Measurements from ENCODE around the gene FYN. TPM values are rescaled to one million over a fixed set of nuclear protein-coding genes. Genes with fewer than 3 reads are reported as not detected.

The FYN gene
- total and polyA plus RNA-seq, 2 of the 4 experiments (the other 2 are of a cell fraction): 30.8 to 36.4 TPM

- Histone ChIP-seq H2AK9ac (replicated peaks; ENCODE audit: low read depth, low read length, poor library complexity) (no peak overlapping the region), H3K27me3 (ENCODE audit: control insufficient read depth, insufficient read depth, low read length) (no peaks in the 10 kb centered on the region), H3K4me2 (ENCODE audit: low read depth, low read length) (no peak overlapping the region), H3K4me3 (ENCODE audit: insufficient read depth, low read depth, low read length) (no peak overlapping the region), H3K4ac (ENCODE audit: low read depth, low read length) (no peak overlapping the region), H3K27ac (ENCODE audit: insufficient read depth, low read length) (no peak overlapping the region), H3K4me1 (ENCODE audit: control insufficient read depth, insufficient read depth, low read length) (peaks cover 11% of the 10 kb centered on the region), H2BK20ac (ENCODE audit: low read depth, low read length) (no peak overlapping the region), H2AFZ (replicated peaks; ENCODE audit: low read length, poor library complexity) (no peak overlapping the region), H3K56ac (ENCODE audit: extremely low read depth, insufficient read depth, low read length) (no peak overlapping the region), H2BK5ac (ENCODE audit: low read depth, low read length, poor library complexity, severe bottlenecking) (no peak overlapping the region), H3K14ac (replicated peaks; ENCODE audit: low read depth, low read length) (no peak overlapping the region), H4K5ac (ENCODE audit: low read depth, low read length) (no peak overlapping the region), H2AK5ac (ENCODE audit: low read depth, low read length) (no peak overlapping the region), H3K9ac (ENCODE audit: low read depth, low read length) (no peak overlapping the region), H2BK120ac (ENCODE audit: low read depth, low read length) (no peak overlapping the region), H2BK15ac (ENCODE audit: low read depth, low read length) (no peak overlapping the region), H3K9me3 (ENCODE audit: control insufficient read depth, insufficient read depth, low read length) (no peaks in the 10 kb centered on the region), H4K91ac (ENCODE audit: insufficient read depth, low read depth, low read length) (no peak overlapping the region), H4K8ac (ENCODE audit: low read depth in 2 of 2, low read length in 2 of 2) (no peak overlapping the region), H3K36me3 (ENCODE audit: control insufficient read depth, insufficient read depth, low read length) (no peaks in the 10 kb centered on the region), H3K23ac (ENCODE audit: low read depth, low read length) (no peak overlapping the region), H3K18ac (ENCODE audit: low read depth, low read length) (no peak overlapping the region), H3K9me1 (ENCODE audit: insufficient read depth, low read length) (peaks cover 8% of the 10 kb centered on the region), H4K20me1 (ENCODE audit: insufficient read depth, low read length) (peaks cover 10% of the 10 kb centered on the region; the same call in 1 of the 2 replicates), H3K79me1 (ENCODE audit: low read depth in 1 of 2, low read length in 2 of 2) (peaks cover 16 to 31% of the 10 kb centered on the region in 2 experiments)
- intact Hi-C loops (cut with micrococcal nuclease): no loop called here
- ChIA-PET CTCF (no interaction called here), POLR2A (ENCODE audit: unreplicated experiment) (no interaction called here)
- TF ChIP-seq CEBPB (IDR thresholded peaks at IDR 0.05; ENCODE audit: low read depth, low read length) (no peak), CTCF (conservative IDR thresholded peaks at IDR 0.05; ENCODE audit: low read depth, low read length) (no peak), RAD21 (IDR thresholded peaks at IDR 0.05; ENCODE audit: low read length) (no peak)
- DNase-seq (no peak), ATAC-seq (ENCODE audit: low read depth) (no peak)
- in situ Hi-C loops (cut with MboI; ENCODE audit: low sequenced_read_pairs): no loop called here
- dilution Hi-C loops (cut with HindIII; ENCODE audit: low sequenced_read_pairs, unreplicated experiment): no loop called here
- no TSS peak for BruUV-seq (replicated peaks)
- no CpG with 5 or more reads among the region's 2 CpGs for WGBS, 2 experiments (ENCODE audit: extremely low coverage in 2 of 2, insufficient read length in 1 of 2)
Measured at GRCh38 chr6:111795558-111795957, 77.7 kb downstream of the FYN start.

All from IMR-90 (cell line).